Stimulated activated CD4-positive, alpha-beta T cell treated with anti-CD3 and anti-CD28 coated beads, TNF-alpha, amount 100 ng/mL, for 4 hours (primary cell): ENCODE results near the gene PNMA8C.
"Not testable (repeated sequence)": the region's sequence is repeated elsewhere in the genome, so short reads cannot be mapped to it uniquely, and the experiment has no call there.

ENCODE experiments used
- DNase-seq, 3 experiments: peaks; one replicate each; pipeline ENCODE4 v3.0.0-alpha.2; 2020; ENCODE audit warnings: low read depth in 3 of 3

Gene PNMA8C

DNA sequence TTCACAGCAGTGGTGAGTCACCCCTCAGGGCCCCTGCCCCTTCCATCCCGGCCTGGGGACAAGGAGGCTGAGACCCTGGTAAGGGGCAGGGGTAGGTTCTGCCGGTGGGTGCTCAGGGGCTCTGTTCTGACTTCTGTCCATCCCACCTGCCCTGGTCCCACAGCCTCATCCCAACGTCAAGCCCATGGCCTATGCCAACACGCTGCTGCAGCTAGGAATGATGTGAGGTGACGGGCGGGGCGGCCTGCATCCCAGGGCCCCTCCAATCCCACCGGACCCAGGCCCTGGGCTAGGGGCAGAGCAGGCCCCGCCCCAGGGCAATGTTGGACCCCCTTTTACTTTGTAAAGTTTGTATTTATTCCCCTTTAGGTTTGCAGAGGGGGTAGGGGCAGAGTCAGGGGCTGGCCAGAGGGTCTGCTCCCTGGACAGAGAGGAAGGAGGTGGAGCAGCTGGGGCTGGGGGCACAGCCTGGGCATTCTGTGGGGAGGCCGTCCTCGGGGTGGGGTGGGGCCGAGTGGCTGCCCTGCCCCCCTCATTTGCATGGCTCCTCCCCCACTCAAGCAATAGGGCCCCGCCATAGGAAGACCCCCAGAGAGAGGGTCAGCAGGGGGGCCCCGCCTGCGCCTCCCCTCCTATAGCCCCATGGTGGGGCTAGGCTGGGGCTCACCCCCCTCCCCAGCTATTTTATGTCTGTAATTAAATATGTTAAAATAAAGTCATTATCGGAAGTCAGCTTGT lies 38.4 kb downstream of the PNMA8C start:
- no peak for DNase-seq

DNA sequence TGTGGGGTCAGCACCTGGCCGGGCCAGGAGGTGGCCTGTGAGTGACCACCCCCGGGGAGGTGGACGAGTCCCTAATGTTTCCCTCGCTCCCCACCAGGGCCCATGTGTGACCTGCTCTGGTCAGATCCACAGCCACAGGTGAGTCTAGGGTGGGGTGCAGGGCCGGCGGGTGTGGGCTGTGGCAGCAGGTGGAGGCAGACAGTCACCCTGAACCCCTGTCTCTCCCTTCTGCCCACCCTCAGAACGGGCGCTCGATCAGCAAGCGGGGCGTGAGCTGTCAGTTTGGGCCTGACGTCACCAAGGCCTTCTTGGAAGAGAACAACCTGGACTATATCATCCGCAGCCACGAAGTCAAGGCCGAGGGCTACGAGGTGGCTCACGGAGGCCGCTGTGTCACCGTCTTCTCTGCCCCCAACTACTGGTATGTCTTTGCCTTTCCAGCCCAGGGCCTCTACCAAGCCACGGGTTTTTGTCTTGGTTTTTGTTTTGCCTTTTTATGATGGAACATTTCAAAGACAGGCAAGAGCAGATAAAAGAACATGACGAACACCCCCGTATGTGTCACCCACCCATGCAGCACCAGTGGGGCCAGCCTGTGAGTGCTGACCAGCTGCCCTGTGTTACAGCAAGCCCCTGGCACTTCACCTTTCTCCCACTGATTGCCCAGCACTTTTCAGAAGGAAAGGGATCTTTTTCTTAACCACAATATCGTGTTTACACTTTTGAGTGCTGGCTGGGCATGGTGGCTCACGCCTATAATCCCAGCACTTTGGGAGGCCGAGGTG lies 40.2 kb downstream of the PNMA8C start:
- no peak for DNase-seq

- no peak for DNase-seq
Observed at GRCh38 chr19:46387713-46388130, 41.0 kb downstream of the PNMA8C start.

DNA sequence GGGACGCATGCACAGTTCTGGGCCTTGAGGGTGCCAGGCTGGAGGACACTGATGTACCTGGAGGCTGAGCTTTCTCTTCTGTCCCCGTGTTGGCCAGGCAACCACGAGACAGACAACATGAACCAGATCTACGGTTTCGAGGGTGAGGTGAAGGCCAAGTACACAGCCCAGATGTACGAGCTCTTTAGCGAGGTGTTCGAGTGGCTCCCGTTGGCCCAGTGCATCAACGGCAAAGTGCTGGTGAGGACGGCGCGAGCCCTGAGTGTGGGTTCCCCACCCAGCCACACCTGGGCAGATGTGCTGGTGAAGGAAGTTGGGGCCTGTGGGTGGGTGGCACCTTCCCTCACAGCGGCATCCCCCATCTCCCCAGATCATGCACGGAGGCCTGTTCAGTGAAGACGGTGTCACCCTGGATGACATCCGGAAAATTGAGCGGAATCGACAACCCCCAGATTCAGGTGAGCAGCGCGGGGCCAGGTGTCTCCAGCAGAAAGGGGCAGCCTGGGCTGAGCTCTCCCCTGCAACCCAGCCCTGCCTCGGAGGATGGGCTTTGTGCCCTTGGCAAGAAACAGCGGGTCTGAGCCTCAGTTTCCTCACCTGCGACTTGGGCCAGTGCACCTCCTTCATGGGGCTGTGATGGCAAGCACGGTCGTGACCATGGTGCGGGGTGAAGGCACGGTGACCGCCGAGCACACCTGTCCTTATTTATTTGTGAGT lies 41.6 kb downstream of the PNMA8C start:
- DNase-seq, result no peak

- no peak for DNase-seq
Observed at GRCh38 chr19:46386151-46386550, 42.6 kb downstream of the PNMA8C start.

DNA sequence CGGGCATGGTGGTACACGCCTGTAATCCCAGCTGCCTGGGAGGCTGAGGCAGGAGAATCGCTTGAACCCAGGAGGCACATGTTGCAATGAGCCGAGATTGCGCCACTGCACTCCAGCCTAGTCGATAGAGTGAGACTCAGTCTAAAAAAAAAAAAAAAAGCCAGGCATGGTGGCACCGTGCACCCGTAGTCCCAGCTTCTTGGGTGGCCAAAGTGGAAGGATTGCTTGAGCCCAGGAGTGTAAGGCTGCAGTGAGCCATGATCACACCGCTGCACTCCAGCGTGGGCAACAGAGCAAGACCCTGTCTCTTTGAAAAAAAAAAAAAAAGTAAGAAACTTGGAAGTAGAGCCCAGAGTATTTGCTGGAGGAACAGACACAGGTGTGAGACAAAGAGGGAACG lies 43.1 kb downstream of the PNMA8C start:
- DNase-seq, result no peak

GRCh38 chr19:46384396-46384795 lies 44.3 kb downstream of the PNMA8C start:
- DNase-seq, result no peak

- no peak for DNase-seq
Observed at GRCh38 chr19:46383846-46384245, 44.9 kb downstream of the PNMA8C start.

DNA sequence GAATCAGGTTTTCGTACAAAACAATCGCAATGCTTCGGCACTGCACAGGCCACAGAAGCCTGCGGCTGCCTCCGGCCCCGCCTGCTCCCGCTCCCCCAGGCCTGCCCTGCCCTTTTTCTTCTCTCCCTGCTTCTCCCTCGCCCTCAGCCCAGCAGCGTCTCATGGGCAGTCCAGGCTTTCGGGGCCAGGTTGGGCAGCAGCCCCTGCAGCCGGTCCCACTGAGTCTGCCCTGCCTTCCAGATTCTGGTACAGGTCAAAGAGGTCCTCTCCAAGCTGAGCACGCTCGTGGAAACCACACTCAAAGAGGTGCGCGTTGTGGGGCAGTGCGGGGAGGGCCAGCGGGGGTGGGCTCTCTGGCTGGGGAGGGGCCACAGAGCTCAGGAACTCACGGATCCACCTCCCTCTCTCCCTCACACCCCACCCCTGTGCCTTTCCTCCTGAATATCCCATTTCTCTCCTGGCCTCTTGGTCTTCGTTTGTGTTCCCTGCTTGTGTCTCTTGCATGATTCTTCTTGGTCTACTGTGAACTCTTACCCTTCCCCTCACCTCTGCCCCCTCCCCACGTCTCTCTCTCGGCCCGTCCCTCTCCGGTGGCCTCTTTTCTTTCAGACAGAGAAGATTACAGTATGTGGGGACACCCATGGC lies 45.4 kb downstream of the PNMA8C start:
- DNase-seq, result no peak

- no peak for DNase-seq
Observed at GRCh38 chr19:46381756-46382345, 46.9 kb downstream of the PNMA8C start.

DNA sequence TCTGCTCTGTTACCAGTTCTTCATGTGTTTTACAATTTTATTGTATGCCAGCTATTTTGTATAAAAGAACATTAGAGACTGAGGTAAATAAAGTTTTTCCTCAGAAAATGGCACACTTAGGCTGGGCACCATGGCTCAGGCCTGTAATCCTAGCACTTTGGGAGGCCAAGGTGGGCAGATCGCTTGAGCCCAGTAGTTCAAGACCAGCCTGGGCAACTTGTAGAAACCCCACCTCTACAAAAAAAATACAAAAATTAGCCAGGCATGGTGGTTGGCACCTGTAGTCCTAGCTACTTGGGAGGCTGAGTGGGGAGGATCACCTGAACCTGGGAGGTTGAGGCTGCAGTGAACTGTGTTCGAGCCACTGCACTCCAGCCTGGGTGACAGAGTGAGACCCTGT lies 47.4 kb downstream of the PNMA8C start:
- DNase-seq, result no peak

GRCh38 chr19:46380690-46381089 lies 48.0 kb downstream of the PNMA8C start:
- no peak for DNase-seq

GRCh38 chr19:46378268-46378667 lies 50.5 kb downstream of the PNMA8C start:
- DNase-seq, result no peak

GRCh38 chr19:46376241-46377153 lies 52.2 kb downstream of the PNMA8C start:
- no peak for DNase-seq

GRCh38 chr19:46375476-46376067 lies 53.2 kb downstream of the PNMA8C start:
- not testable (repeated sequence) for DNase-seq
